Mononuclear cell (primary cell): ENCODE results near the gene WNT9A. TPM values are rescaled to one million over a fixed set of nuclear protein-coding genes. Genes with fewer than 3 reads are reported as not detected.

Experiments
- H3K27me3 ChIP-seq: 2 replicates; pipeline ENCODE4 v1.6.0; 2011; ENCODE audit warnings: low read length, control low read depth; ENCODE audit not compliant: insufficient read depth
- H3K4me1 ChIP-seq: 2 replicates; pipeline ENCODE4 v1.5.1; 2011; ENCODE audit warnings: mild to moderate bottlenecking, low read length, control low read depth; ENCODE audit not compliant: insufficient read depth
- H3K4me3 ChIP-seq: 2 replicates; pipeline ENCODE4 v1.5.1; 2011; ENCODE audit warnings: mild to moderate bottlenecking, low read length, moderate library complexity
- H3K9me3 ChIP-seq: 2 replicates; pipeline ENCODE4 v1.5.1; 2011; ENCODE audit warnings: low read depth, mild to moderate bottlenecking, control low read depth, low read length
- total RNA-seq: library from RNA; depleted of rRNA; stranded (reverse); fragments of >200 nt; gene quantifications from one replicate; pipeline ENCODE4 v1.2.3, GENCODE V29; 2012

The WNT9A gene
- total RNA-seq, 1 donor, result under 0.01 TPM

- H3K9me3 ChIP-seq, result no peaks in the 10 kb centered on the region
- H3K27me3 ChIP-seq, result peaks cover 19% of the 10 kb centered on the region
- H3K4me3 ChIP-seq, result no peak overlapping the region
- peaks cover 12% of the 10 kb centered on the region for H3K4me1 ChIP-seq
These were observed 927 bp downstream of the WNT9A start for GRCh38 chr1:227946624-227947385.

GRCh38 chr1:227945891-227946623, 1.7 kb downstream of the WNT9A start:
- Histone ChIP-seq H3K4me1 (peaks cover 12% of the 10 kb centered on the region), H3K9me3 (no peaks in the 10 kb centered on the region), H3K27me3 (peaks cover 19% of the 10 kb centered on the region), H3K4me3 (no peak overlapping the region)

- H3K4me1 ChIP-seq, result peaks cover 12% of the 10 kb centered on the region
- peaks cover 19% of the 10 kb centered on the region for H3K27me3 ChIP-seq
- H3K4me3 ChIP-seq, result no peak overlapping the region
- no peaks in the 10 kb centered on the region for H3K9me3 ChIP-seq
These were observed 2.5 kb downstream of the WNT9A start for GRCh38 chr1:227944931-227945890.

GRCh38 chr1:227944090-227944930, 3.4 kb downstream of the WNT9A start:
- Histone ChIP-seq H3K4me1 (peaks cover 12% of the 10 kb centered on the region), H3K4me3 (no peak overlapping the region), H3K27me3 (peaks cover 19% of the 10 kb centered on the region), H3K9me3 (no peaks in the 10 kb centered on the region)

GRCh38 chr1:227943381-227944089, 4.2 kb downstream of the WNT9A start:
- H3K27me3 ChIP-seq, result peaks cover 13% of the 10 kb centered on the region
- H3K4me3 ChIP-seq, result no peak overlapping the region
- peaks cover 12% of the 10 kb centered on the region for H3K4me1 ChIP-seq
- H3K9me3 ChIP-seq, result no peaks in the 10 kb centered on the region

- H3K4me1 ChIP-seq, result peaks cover 12% of the 10 kb centered on the region
- H3K4me3 ChIP-seq, result no peak overlapping the region
- H3K27me3 ChIP-seq, result peaks cover 11% of the 10 kb centered on the region
- no peaks in the 10 kb centered on the region for H3K9me3 ChIP-seq
These were observed 4.9 kb downstream of the WNT9A start for GRCh38 chr1:227942716-227943261.

- Histone ChIP-seq H3K4me3 (no peak overlapping the region), H3K9me3 (no peaks in the 10 kb centered on the region), H3K4me1 (peaks cover 10% of the 10 kb centered on the region), H3K27me3 (peaks cover 8% of the 10 kb centered on the region)
These were observed 5.6 kb downstream of the WNT9A start for GRCh38 chr1:227942021-227942715.

GRCh38 chr1:227941509-227942020, 6.2 kb downstream of the WNT9A start:
- Histone ChIP-seq H3K27me3 (peaks cover 4% of the 10 kb centered on the region), H3K4me3 (no peak overlapping the region), H3K9me3 (no peaks in the 10 kb centered on the region), H3K4me1 (peaks cover 4% of the 10 kb centered on the region)

- no peaks in the 10 kb centered on the region for H3K9me3 ChIP-seq
- no peaks in the 10 kb centered on the region for H3K4me1 ChIP-seq
- no peak overlapping the region for H3K4me3 ChIP-seq
- no peaks in the 10 kb centered on the region for H3K27me3 ChIP-seq
These were observed 6.9 kb downstream of the WNT9A start for GRCh38 chr1:227940791-227941241.

- H3K4me3 ChIP-seq, result no peak overlapping the region
- no peaks in the 10 kb centered on the region for H3K27me3 ChIP-seq
- H3K4me1 ChIP-seq, result no peaks in the 10 kb centered on the region
- no peaks in the 10 kb centered on the region for H3K9me3 ChIP-seq
These were observed 7.7 kb downstream of the WNT9A start for GRCh38 chr1:227939791-227940771.

GRCh38 chr1:227938911-227939790, 8.6 kb downstream of the WNT9A start:
- H3K27me3 ChIP-seq, result no peaks in the 10 kb centered on the region
- H3K4me1 ChIP-seq, result no peaks in the 10 kb centered on the region
- H3K4me3 ChIP-seq, result no peak overlapping the region
- no peaks in the 10 kb centered on the region for H3K9me3 ChIP-seq
